GM19452 (cell line): ENCODE measurements around the gene NUTM1.
A peak's percentile ranks its signal among the peaks of the same experiment; 100 is the strongest.
"Not testable (repeated sequence)": the region's sequence is repeated elsewhere in the genome, so short reads cannot be mapped to it uniquely, and the experiment has no call there.

Source experiments
- ATAC-seq: cut with Tn5 transposase; IDR thresholded peaks from one replicate; pipeline ENCODE4 v1.9.1; 2021; ENCODE audit not compliant: unreplicated experiment

The NUTM1 gene

GRCh38 chr15:34362047-34362773 is 19.1 kb downstream of the NUTM1 start:
- no peak for ATAC-seq

- ATAC-seq, result no peak
Measured at GRCh38 chr15:34364041-34364440, 20.9 kb downstream of the NUTM1 start.

- no peak for ATAC-seq
Measured at GRCh38 chr15:34365091-34365825, 22.1 kb downstream of the NUTM1 start.

GRCh38 chr15:34365836-34366235 is 22.7 kb downstream of the NUTM1 start:
- no peak for ATAC-seq

GRCh38 chr15:34366271-34367065 is 23.4 kb downstream of the NUTM1 start:
- no peak for ATAC-seq

- peak; percentile 78 for ATAC-seq
Measured at GRCh38 chr15:34367101-34368081, 24.3 kb downstream of the NUTM1 start, which contains the start of gene LPCAT4. Gene LPCAT4 (minus strand): TSS chr15:34367196. CDS start chr15:34367100, 96 bp downstream.

GRCh38 chr15:34370129-34370528 is 27.0 kb downstream of the NUTM1 start:
- ATAC-seq, result no peak

GRCh38 chr15:34370643-34371042 is 27.5 kb downstream of the NUTM1 start:
- no peak for ATAC-seq

GRCh38 chr15:34373951-34374350 is 30.8 kb downstream of the NUTM1 start:
- ATAC-seq, result no peak

GRCh38 chr15:34374816-34375215 is 31.7 kb downstream of the NUTM1 start:
- no peak for ATAC-seq

GRCh38 chr15:34375541-34375940 is 32.4 kb downstream of the NUTM1 start:
- not testable (repeated sequence) for ATAC-seq

GRCh38 chr15:34376856-34377255 is 33.7 kb downstream of the NUTM1 start:
- ATAC-seq, result no peak

GRCh38 chr15:34380491-34380890 is 37.4 kb downstream of the NUTM1 start:
- ATAC-seq, result not testable (repeated sequence)

- not testable (repeated sequence) for ATAC-seq
Measured at GRCh38 chr15:34381829-34382521, 38.9 kb downstream of the NUTM1 start.

- ATAC-seq, result not testable (repeated sequence)
Measured at GRCh38 chr15:34389594-34390086, 46.5 kb downstream of the NUTM1 start.

- ATAC-seq, result not testable (repeated sequence)
Measured at GRCh38 chr15:34392981-34393380, 49.9 kb downstream of the NUTM1 start.

- ATAC-seq, result not testable (repeated sequence)
Measured at GRCh38 chr15:34397637-34398259, 54.6 kb downstream of the NUTM1 start.

GRCh38 chr15:34403160-34403598 is 60.1 kb downstream of the NUTM1 start:
- ATAC-seq, result peak; percentile 58

GRCh38 chr15:34403899-34404298 is 60.8 kb downstream of the NUTM1 start:
- not testable (repeated sequence) for ATAC-seq
